Measurements from ENCODE around the gene CLTB.

DNA sequence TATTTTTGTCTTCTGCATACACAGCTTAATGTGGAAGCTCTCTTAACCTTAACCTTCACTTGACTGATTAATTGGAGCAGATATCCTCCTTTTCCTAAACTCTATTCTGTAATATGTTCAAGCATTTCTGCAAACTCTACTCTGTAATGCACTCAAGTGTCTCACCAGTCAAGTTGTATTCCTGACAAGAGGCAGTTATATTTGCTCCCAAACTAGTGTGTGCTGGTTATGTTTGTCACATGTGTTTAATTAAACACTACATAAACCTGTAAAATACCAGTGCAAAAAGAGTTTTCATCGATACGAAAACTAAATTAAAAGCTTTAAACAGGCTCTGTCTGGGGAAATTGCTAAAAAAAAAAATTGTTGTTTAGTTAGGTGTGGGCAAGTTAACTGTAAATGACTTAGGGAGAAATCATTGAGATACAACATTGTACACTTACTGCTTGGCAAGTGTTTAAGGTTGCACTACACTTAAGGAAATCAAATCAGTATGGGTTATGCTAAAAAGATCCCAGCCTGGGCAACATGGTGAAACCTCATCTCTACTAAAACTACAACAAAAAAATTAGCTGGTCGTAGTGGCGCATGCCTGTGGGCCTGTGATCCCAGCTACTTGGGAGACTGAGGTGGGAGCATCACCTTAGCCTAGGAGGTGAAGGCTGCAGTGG is 38.5 kb upstream of the CLTB start:
- TF ChIP-seq FOXK2 (IDR thresholded peaks at IDR 0.05) (no peak), TARDBP (IDR thresholded peaks at IDR 0.05) (no peak), SUZ12 (IDR thresholded peaks at IDR 0.05) (no peak), ELF4 (IDR thresholded peaks at IDR 0.05) (no peak)
